Measurements from ENCODE around the gene FMOD. TPM values are rescaled to one million over a fixed set of nuclear protein-coding genes. Genes with fewer than 3 reads are reported as not detected.

FMOD gene
- total and polyA plus RNA-seq, 8 donors: 36.6 to 97.6 (median 71.8) TPM

GRCh38 chr1:203340112-203340790 is 10.7 kb downstream of the FMOD start:
- Histone ChIP-seq H3K27ac (no peak overlapping the region), H3K4me3 (no peak overlapping the region)

GRCh38 chr1:203338335-203339036 is 12.4 kb downstream of the FMOD start:
- intact Hi-C loops (cut with DNase I): loop anchor here in 1 of 2 donors (5.0 kb wide), 1 partner anchor 66 kb away; no protein-coding TSS in a partner anchor
- peaks cover 0 to 22% of the 10 kb centered on the region in 2 donors for H3K27me3 ChIP-seq
- H3K9me3 ChIP-seq: no peaks in the 10 kb centered on the region
- ATAC-seq: peak; percentile 81
- no peaks in the 10 kb centered on the region for H3K36me3 ChIP-seq
- no peak overlapping the region for H3K27ac ChIP-seq
- no peak overlapping the region for H3K4me3 ChIP-seq
- no peaks in the 10 kb centered on the region for H3K4me1 ChIP-seq
- TF ChIP-seq, protein P1, sequence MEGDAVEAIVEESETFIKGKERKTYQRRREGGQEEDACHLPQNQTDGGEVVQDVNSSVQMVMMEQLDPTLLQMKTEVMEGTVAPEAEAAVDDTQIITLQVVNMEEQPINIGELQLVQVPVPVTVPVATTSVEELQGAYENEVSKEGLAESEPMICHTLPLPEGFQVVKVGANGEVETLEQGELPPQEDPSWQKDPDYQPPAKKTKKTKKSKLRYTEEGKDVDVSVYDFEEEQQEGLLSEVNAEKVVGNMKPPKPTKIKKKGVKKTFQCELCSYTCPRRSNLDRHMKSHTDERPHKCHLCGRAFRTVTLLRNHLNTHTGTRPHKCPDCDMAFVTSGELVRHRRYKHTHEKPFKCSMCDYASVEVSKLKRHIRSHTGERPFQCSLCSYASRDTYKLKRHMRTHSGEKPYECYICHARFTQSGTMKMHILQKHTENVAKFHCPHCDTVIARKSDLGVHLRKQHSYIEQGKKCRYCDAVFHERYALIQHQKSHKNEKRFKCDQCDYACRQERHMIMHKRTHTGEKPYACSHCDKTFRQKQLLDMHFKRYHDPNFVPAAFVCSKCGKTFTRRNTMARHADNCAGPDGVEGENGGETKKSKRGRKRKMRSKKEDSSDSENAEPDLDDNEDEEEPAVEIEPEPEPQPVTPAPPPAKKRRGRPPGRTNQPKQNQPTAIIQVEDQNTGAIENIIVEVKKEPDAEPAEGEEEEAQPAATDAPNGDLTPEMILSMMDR (IDR thresholded peaks at IDR 0.05): peak; percentile 87 to 96
- DNase-seq: peak in 2 of 4 donors; percentile 59 to 79

More at GRCh38 chr1:203340112-203340790, 10.7 kb downstream of the FMOD start:
- peaks cover 0 to 22% of the 10 kb centered on the region in 2 donors for H3K27me3 ChIP-seq
- H3K36me3 ChIP-seq: no peaks in the 10 kb centered on the region
- no peaks in the 10 kb centered on the region for H3K4me1 ChIP-seq
- TF ChIP-seq, protein P1 (IDR thresholded peaks at IDR 0.05): peak; percentile 90 to 92
- ATAC-seq (peak; percentile 88), DNase-seq (peak in 3 of 4 donors; percentile 68 to 91 (median 79))
- H3K9me3 ChIP-seq: no peaks in the 10 kb centered on the region
- intact Hi-C loops (cut with DNase I): loop anchor here in 1 of 2 donors (5.0 kb wide), 1 partner anchor 147 kb away; no protein-coding TSS in a partner anchor

DNA sequence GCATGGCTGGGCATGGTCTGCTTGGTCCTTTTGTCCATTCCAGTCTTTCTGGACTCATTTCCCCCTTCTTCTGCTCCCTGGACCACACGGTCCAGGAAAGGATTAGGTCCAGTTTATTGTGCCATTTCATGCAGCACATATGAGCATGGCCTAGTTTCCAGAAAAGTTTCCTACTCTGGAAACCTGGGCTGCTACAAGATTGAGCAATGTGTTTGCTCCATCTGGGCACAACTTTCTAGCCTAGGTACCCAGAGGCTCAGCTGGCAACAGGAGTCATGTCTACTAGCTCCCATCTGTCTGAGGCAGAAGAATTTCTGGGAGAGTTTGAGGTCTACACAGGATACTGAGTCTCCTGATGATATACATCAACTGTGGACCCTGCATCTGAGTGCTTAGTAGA is 14.8 kb downstream of the FMOD start:
- no peak for ATAC-seq
- H3K4me3 ChIP-seq: no peak overlapping the region
- no peaks in the 10 kb centered on the region for H3K36me3 ChIP-seq
- no peaks in the 10 kb centered on the region for H3K4me1 ChIP-seq
- no peak overlapping the region for H3K27ac ChIP-seq
- no peak for DNase-seq
- TF ChIP-seq, protein P1 (IDR thresholded peaks at IDR 0.05): no peak
- H3K27me3 ChIP-seq: peaks cover 0 to 9% of the 10 kb centered on the region in 2 donors
- intact Hi-C loops (cut with DNase I): loop anchor here in 1 of 2 donors (5.0 kb wide), 1 partner anchor 64 kb away; no protein-coding TSS in a partner anchor
- no peaks in the 10 kb centered on the region for H3K9me3 ChIP-seq

DNA sequence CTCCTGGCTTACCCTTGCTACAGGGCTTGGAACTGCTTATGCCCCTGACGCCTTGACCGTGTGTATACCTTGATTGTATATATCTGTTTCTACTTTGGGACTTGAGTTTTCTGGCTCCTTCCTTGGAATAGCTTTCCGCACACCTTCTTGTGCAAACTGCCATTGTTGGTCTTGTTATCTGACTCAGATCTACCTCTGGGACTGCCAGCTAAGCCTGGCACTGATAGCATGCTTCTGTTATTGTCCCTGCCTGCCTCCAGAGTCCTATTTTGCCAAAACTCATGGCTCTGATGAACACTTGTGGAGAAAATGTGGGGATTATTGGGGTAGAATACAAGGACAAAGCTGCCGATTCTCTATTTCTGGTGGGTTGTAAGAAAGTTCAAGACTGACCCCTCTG is 15.4 kb downstream of the FMOD start:
- no peak for ATAC-seq
- peaks cover 0 to 3% of the 10 kb centered on the region in 2 donors for H3K27me3 ChIP-seq
- no peaks in the 10 kb centered on the region for H3K9me3 ChIP-seq
- H3K4me1 ChIP-seq: no peaks in the 10 kb centered on the region
- H3K27ac ChIP-seq: no peak overlapping the region
- DNase-seq: no peak
- TF ChIP-seq, protein P1 (IDR thresholded peaks at IDR 0.05): no peak
- H3K36me3 ChIP-seq: no peaks in the 10 kb centered on the region
- no peak overlapping the region for H3K4me3 ChIP-seq
- intact Hi-C loops (cut with DNase I): loop anchor here in 1 of 2 donors (5.0 kb wide), 1 partner anchor 63 kb away; no protein-coding TSS in a partner anchor

GRCh38 chr1:203331224-203331623 is 19.7 kb downstream of the FMOD start:
- Histone ChIP-seq H3K27me3 (no peaks in the 10 kb centered on the region), H3K9me3 (no peaks in the 10 kb centered on the region), H3K27ac (no peak overlapping the region), H3K4me1 (peaks cover 9 to 20% of the 10 kb centered on the region in 2 donors), H3K36me3 (no peaks in the 10 kb centered on the region), H3K4me3 (no peak overlapping the region)
- TF ChIP-seq, protein P1 (IDR thresholded peaks at IDR 0.05): no peak
- DNase-seq (peak in 1 of 4 donors; percentile 1), ATAC-seq (no peak)
- intact Hi-C loops (cut with DNase I): no loop called here
